ENCODE results near the gene RABIF.
A peak's percentile ranks its signal among the peaks of the same experiment; 100 is the strongest.

RABIF gene

DNA sequence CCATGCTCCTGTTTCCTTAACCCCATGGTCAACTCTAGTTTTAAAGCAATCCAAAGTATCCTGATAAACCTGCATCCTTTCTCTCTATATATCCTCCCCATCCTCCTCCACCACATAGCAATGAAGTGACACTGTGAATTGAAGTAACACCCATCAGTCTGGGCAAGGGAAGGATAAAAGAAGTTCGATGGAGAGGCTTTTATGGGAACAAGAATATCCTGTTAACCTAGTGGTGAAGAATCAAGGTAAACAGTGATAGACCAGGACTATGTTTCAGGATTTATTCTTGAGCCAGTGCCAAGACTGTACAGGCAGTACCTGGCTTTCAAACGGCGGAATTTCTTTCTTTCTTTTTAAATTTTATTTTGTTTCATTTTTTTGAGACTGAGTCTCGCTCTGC lies 17.6 kb downstream of the RABIF start:
- DNase-seq: no peak

DNA sequence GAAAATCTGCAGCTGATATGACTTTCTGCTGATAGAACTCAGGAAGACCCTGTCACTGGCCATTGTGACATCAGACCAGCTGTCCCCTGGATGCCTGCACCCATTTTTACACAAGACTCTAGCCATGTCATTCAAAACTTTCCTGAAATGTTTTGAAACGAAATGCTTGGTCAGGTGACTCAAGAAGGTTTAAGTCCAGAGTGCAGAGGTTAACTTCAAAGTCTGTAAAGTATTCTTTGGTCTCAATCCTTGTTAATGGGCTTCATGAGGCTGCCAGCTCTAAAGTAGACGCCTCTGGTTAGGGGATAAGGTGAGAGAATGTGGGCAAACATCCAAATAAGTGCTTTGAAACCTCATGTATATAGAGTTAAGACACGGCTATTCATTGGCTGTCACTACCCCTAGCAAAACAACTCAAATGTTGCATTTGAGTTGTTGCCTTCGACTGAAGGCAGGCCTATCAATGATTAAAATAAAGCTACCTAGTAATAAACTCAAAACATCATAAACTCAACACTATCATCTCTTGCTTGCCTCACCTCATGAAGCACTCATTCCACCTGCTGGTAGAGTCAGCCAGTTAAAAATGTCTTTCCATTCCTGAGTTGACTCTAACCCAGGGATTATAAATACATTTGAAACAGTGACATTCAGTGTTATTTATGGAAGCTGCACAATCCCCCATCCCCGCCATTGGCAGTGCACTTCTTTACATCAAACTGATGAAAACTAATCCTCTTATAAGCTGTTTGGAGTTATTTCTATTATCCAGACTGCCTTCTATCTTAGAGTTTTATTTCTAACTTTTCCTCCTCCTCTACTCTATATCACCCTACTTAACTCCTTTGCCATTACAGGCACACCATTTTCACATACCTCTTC lies 26.0 kb downstream of the RABIF start:
- no peak for DNase-seq

DNA sequence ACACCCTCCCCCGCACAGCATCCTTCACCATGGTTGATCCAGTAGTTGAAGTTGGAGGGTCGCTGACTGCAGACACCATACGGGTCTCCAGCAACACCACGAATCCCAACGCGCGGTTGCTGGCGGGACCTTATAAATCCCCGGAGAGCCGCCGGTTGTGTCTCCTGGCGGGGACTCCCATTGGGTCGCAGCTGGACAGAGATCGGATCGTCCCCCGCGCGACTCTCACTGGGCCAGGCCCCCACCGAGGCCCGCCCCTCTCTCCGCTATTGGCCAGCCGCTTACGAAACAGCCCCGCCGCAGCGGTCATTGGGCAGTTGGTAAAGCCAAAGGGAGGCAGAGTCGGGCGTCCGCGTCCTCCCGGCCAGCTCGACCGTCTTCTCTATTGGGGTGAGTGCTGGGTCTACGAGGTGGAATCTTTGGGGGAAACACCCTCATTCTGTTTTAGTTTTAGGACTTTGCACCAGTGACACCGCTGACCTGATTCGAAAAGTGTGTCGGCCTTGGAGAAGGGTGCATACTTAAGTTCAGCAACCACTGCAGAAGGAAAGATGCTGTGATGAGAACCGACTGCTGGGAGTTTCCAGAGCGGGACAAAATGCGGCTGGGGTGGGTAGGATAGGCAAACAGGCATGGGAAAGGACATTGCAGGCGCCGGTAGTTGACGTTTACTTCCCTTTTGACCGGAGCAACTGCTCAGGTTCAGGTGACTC lies 27.4 kb downstream of the RABIF start:
- peak; percentile 50 for DNase-seq

DNA sequence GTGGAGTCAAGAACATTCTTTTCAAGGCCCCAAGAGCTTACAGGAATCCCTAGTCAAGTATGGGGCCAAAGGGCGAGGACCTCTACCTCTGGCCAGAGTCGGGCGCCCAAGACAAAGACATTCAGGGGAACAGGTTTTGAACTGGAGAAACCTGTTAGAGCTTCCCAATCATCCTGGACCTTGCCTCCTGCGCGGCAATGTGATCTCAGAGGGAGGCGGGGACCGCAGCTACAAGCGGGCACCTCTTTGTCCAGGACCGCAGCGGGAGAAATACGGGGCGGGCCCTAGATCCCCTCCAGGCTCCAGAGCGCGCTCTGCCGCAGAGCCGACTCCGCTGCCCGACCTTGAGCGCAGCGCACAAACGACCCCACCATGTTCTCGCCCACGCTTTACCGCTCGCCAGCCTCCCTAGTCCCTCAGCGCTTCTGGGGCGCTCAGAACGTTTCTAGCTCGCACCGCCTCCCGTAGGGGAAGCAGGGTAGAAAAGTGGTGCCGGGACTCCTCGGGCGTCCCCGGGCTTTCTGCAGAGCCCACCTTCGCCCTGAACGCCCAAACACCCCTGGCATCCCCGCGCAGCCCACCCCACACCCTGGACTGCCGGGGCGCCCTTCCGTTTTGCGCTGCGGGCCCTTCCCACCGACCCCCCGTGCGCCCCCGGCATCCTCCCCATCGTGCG lies 28.1 kb downstream of the RABIF start:
- DNase-seq: peak; percentile 16

DNA sequence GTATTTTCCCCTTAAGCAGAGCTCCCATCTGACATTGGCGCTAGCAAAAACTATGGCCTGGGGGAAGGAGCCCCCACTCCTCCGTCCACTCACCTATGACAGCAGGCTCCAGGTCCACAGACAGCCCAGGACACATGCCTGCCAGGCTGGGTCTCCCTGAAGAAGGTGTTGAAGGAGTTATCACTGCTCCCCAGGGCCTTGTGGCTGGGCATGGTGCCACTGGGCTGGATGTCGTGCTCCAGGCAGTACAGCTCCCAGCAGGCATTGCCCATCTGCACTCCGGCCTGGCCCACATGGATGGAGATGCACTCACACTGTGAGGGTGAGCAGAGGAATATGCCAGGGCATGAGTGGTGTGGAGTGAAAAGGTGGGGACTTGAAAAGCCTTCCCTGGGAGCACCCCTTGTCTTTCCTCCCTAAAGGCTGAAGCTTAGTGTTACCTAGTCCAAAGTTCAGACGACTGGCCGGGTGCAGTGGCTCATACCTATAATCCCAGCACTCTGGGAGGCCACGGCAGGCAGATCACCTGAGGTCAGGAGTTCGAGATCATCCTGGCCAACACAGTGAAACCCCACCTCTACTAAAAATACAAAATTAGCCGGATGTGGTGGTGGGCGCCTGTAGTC lies 30.0 kb downstream of the RABIF start:
- DNase-seq: no peak

DNA sequence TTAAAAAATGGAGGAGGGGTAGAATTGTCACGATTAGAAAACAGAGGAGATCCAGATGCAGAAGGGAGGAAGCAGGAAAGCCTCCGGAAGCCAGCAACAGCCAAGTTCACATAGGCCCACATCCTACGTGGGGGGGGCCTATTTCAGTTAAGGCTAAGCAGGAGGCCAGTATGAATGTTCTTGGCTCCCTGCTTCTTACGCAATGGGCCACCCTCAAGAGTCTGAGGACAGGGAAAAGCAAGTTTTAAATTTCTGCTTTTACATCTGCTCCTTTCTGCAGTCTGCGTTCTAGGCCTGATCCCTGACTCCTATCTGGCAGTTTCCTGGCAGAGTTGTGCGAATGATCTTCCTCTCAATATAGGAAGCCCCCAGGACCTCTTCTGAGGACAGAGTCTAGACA lies 30.6 kb downstream of the RABIF start:
- no peak for DNase-seq

DNA sequence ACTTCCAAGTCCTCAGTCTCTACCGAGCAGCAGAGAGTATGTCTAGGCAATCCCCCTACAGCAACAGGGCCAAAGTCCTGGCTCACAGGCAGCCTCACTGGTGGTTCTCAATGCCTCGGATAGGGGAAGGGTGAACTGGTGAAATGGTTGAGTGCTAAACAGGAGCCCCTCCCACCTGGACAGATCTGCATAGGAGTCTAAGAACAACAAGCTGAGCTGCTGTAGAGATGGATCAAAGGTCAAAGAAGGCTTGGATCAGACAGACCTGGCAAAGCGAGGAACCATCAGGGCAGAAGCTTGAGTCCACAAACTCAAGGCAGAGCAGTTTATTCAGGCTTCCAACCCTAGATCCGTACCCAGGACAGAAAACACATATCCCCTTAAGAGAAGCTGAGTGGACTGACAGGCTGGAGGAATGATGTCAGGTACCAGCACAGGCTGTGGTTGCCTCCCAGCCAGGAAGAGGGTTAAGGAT lies 31.8 kb downstream of the RABIF start:
- DNase-seq: no peak

DNA sequence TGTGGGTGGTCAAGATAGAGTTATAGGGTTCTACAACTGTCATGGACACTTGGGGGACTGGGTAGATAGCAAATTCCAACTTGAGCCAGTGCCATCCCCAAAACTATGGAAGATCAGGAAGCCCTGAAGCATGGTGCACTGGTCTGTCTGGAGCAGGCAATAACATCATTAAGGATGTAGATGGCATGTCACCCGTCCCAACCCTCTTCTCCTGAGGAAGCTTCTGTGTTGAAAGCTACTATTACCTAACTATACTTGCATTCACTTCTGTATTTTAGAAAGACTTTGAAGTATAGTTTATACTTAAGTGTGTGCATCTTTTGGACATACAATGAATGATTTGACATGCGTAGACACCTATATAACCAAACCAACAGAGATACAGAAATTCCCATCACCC lies 32.9 kb downstream of the RABIF start:
- no peak for DNase-seq

DNA sequence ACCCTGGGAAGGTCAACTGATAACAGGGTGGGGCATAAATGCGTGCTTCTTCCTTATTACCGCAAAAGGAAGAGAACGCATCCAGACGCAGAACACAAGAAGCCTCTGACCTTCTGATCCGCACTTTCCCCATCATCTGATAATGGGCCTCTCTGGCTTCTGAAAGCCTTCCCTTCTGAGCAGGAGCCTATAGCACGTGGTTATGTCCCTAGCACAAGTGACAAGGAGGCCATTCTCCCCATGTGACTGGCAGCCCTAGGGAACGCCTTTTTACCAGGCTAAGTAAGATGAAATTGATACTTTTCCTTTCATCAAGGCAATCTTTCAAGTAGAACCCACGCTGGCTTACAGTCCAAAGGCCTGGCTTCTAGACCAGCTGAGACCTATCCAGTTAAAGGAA lies 34.2 kb downstream of the RABIF start:
- DNase-seq: no peak

DNA sequence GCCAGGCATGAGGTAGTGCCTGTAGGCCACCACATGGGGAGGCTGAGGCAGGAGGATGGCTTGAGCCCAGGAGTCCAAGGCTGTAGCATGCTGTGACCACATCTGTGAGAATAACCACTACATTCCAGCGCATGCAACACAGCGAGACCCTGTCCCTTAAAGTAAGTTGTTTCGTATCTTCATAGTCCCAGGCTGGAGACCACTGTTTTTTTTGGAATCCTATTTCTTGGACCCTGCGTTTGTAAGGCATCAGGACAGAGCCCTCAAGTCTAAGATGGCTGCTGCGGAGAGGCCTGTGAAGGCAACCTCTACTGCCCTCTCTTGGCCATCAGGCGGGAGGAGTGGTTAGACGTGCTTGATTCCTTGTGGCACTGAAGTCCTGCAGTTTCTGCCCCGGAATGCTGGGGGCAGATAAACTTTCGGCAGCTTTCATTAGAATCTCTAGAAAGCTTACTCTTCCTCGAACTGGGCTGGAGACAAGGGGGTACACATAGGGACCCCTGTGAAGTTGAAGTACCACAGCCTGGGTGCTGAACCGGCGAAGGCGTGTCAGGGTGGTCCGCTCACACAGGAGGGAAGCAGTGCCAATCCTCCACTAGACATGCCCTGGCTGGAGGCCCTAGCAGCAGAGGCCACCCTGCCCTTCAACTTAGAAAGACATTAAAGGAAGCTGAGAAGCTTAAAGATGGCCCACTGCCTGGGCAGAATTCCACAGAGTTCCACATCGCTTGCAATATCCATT lies 36.6 kb downstream of the RABIF start:
- peak; percentile 56 for DNase-seq

DNA sequence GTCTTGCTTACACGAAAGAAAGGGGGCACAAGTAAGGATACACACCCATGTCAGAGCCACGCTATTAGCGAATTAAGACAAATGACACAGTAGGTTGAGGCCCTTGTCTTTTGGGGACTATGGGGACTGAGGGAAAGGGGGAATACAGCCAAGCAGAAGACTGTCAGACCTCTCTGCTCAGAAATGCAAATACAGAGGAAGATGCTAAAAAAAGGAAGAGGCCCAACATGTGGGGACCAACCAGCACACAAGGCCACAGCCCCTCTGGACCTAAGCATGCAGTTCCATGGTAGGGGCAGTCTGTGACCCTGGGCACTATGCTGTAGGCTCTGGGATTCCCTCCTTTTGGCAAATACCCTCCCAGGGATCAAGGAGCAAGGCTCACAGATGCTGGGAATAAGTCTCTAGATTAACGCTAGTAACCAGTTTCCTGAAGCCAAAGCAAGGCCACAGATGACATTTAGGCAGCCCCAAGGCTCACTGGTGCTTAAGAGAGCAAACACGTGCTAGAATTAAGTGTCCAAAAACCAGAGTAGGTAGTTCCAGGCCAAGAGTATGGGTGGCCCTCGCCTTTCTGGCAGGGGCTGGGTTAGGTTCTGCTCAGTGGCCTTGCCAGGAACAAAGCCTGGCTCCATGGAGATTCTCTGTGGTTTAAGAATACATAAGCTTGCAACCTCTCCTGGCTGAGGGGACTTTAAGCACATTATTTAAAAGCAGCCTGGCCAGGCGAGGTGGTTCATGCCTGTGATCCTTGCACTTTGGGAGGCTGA lies 38.2 kb downstream of the RABIF start:
- no peak for DNase-seq

DNA sequence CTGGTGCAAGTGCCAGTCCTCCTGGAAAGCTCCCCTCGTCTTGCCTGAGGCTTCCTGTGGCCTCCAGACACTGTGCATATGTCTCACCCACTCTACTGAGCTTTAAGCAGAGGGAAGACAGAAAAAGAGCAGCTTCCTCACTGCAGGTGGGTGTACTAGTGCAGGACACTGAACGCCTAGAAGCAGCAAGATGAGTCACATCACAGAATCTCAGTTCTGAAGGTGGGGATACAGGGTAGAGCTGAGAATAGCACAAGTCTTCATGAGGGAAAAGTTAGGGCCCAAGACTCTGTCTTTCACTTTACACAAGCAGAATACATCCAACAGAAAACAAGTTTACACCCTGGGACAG lies 40.8 kb downstream of the RABIF start:
- no peak for DNase-seq

DNA sequence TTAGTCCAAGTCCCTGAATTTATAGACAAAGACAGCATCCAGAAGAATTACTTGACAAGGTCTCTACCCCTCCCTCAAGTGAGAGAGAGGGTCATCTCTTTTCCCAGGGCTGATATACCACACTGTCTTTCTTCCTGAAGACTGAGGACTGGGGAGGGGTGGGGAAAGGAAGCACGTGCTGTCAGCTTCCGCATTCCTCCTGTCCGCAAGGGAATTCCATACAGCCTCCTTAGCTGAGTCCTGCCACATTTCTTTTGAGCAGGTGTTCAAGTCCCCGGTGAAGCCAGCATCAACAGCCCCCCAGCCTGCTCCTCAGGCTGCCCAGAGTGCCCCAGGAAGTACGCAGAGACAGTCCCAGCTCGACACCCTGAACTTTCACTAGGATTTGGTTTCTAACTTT lies 44.0 kb downstream of the RABIF start:
- DNase-seq: no peak

DNA sequence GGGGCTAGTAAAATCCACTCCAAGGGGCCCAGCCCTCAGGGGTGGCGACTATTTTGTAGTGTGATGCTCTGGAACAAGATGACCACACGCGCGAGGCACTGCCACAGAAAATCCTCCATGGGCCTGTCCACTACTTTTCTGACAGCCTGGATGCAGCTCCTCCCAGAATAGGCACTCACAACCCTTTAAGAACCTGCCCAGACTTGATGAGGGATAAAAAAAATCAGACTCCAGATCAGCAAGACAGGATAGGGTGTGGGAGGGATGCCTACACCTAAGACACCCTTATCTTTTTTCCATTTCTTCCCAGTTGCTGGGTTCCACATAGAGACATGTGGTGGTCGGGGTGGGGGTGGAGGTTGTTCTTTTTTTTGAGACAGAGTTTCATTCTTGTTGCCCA lies 44.7 kb downstream of the RABIF start:
- DNase-seq: no peak

DNA sequence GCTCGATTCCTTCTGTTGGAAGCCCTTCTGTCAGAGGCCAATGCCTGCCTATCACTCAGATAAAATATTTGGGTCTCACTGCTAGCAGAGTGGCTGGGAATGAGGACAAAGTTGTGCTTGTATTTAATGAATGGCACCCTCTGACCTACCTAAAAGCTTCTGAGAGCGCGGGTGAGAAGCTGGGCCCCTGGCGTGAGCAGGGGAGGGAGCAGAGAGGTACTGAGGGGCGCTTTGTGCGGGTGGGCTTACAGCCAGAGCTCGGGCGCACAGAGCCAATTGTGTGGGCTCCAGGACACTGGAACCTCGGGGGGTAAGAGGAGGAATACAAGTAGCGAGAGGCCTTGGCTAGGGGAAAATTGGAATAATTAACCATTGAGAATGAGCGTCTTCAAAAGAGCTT lies 45.9 kb downstream of the RABIF start:
- no peak for DNase-seq

DNA sequence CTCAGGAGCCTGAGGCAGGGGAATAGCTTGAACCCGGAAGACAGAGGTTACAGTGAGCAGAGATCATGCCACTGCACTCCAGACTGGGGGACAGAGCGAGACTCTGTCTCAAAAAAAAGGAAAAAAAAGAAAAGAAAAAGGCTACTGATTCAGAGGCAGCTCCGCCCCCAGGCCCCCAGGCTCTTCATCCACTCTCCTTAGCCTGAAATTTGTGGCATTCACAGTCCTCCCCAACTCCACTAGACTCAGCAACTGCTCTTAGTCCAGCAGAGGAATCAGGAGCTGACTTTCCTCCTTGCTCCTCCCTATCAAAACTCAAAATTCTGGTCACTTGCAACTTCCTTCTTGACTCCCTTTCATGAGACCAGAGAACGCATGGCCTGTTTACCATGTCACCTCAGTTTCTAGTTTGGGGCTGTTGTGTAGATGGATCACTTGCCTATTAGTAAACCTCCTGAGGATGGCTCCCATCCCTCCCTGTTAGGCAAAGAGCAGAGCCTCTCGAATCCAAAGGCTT lies 51.1 kb downstream of the RABIF start:
- no peak for DNase-seq

DNA sequence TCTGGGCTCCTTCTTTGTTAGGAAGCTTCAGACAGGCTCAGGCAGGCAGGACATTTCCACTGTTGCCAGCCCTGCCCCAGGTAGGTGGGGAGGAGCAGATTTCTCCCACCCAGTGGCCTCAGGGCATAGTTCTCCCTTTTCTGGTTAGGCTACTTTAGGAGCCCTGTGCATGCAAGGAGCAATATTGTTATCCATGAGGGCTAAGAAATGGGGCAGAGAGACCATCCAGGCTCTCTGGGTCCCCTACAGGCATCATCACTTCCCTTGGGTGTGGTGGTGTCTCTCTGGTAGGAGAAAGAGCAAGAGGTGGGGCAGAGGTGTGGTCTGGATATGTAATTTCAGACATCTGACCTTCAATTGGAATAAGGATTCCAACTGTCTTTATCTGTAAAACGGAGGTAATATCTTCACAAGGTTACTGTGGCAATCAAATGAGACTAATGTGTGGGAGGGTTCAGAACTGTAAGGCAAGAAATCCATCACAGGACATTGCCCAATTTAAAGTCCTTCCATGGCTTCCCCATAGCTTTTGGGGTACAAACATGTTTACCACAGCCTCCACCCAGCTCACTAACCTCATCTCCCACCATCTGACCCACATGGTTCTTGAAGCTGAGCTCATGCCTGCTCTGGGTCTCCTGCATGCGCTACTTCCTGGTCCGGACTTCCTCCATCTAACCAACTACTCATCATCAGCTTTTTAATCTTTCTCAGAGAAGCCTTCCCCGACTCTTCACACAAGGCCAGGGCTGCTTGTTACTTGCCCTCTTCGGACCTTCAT lies 52.1 kb downstream of the RABIF start:
- DNase-seq: peak; percentile 14

DNA sequence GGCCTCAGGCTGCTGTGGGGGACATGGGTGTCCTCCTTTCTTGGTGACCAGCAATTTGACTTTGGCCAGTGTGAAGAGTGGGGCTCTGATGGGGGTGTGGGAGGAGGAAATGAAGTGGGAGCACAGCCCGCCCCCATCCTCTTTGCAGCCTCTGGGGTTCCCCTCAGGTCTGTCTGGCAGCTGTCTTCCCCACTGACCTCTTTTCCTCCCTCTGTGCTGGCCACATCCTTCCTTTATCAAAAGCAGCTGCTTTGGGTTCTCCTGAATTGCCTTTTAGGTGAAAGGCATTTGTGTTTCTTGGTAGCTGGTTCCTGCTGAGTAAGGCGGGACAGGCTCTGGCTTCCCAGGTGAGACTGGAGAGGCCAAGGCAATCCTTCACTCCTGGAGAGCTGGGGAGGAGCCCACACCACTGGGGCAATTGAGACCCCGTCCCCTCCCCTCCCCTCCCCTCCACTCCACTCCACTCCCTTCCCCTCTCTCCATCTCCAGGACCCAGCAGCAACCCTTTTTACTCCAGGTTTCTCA lies 53.3 kb downstream of the RABIF start:
- peak; percentile 59 for DNase-seq

DNA sequence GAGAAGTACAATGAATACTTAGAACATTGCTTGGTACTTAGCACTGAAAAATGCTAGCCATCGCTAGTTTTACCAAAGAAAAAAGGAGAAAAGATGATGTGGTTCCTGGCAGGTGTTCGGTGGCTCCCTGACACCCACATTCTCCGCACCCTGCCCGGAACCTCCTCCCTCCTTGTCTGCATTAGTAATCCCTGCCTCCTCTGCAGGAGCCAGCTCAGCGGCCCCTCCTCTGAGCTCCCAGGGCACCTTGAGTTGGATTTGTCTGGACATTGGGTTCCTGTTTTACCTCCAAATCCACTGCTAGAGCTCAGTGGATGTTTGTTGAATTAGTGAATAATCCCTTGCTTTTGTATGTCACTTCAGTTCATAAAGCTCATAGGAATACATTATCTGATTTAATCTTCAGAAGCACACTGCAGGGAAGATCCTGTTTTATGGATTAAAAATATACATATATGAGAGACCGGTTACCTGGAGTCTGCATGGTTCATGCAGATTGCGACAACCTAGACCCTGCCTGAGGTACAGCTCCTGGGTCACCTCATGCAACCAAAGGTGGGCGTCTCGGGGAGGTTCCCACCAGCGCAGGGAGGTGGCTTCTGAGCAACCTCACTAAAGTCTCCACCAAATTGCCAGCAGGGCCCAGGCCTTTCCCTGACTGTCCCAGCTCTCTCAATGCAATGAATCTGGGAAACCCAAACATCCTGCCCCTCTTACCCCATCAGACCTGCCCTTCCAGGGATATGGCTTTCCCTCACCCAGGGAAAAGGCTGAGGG lies 54.0 kb downstream of the RABIF start:
- peak; percentile 24 for DNase-seq

DNA sequence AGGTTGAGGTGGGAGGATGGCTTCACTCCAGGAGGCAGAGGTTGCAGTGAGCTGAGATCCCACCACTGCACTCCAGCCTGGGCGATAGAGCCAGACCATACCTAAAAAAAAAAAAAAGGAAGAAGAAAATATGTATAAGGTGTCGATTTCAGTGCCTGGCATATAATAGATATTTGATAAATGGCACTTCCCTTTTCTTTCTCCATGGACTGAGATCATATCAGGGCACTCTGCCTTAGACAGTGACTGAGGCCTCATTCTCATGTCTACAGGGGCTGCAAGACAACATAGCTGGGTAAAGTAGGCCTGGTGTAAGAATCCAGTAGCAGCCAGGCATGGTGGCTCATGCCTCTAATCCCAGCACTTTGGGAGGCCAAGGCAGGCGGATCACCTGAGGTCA lies 57.0 kb downstream of the RABIF start:
- DNase-seq: no peak

Data from activated CD4-positive, alpha-beta T cell treated with anti-CD3 and anti-CD28 coated beads, Interleukin-2, amount 50 U/mL, for 16 hours (primary cell).